NCI-H2081 (cell line): ENCODE data around the gene ATP11A.
A peak's percentile ranks its signal among the peaks of the same experiment; 100 is the strongest.

Experiments used
- DNase-seq, 2 experiments: peaks; one replicate each; lab custom pipeline; 2025; lab: John Stamatoyannopoulos, UW

Gene ATP11A

GRCh38 chr13:112689303-112690245 lies at the start of gene ATP11A:
Gene ATP11A (plus strand): TSS chr13:112690038. CDS start chr13:112690417, 379 bp downstream.
- DNase-seq, result peak; percentile 91 to 93

GRCh38 chr13:112641456-112642089 lies 48.3 kb upstream of the ATP11A start:
- no peak for DNase-seq

GRCh38 chr13:112642090-112642460 lies 47.8 kb upstream of the ATP11A start:
- DNase-seq, result no peak

- peak in 1 of 2 experiments; percentile 47 for DNase-seq
These were observed 45.9 kb upstream of the ATP11A start for GRCh38 chr13:112643759-112644459.

GRCh38 chr13:112645327-112645914 lies 44.4 kb upstream of the ATP11A start:
- DNase-seq, result no peak

GRCh38 chr13:112647256-112647655 lies 42.6 kb upstream of the ATP11A start:
- DNase-seq, result no peak

- no peak for DNase-seq
These were observed 41.7 kb upstream of the ATP11A start for GRCh38 chr13:112648101-112648500.

- no peak for DNase-seq
These were observed 40.7 kb upstream of the ATP11A start for GRCh38 chr13:112648966-112649690.

GRCh38 chr13:112651311-112651710 lies 38.5 kb upstream of the ATP11A start:
- no peak for DNase-seq

- DNase-seq, result no peak
These were observed 37.9 kb upstream of the ATP11A start for GRCh38 chr13:112651750-112652511.

GRCh38 chr13:112652512-112653070 lies 37.2 kb upstream of the ATP11A start:
- no peak for DNase-seq

GRCh38 chr13:112653071-112653470 lies 36.8 kb upstream of the ATP11A start:
- DNase-seq, result no peak

- DNase-seq, result no peak
These were observed 33.9 kb upstream of the ATP11A start for GRCh38 chr13:112655913-112656312.

GRCh38 chr13:112657850-112658445 lies 31.9 kb upstream of the ATP11A start:
- DNase-seq, result no peak

GRCh38 chr13:112658808-112659207 lies 31.0 kb upstream of the ATP11A start:
- DNase-seq, result no peak

- no peak for DNase-seq
These were observed 28.5 kb upstream of the ATP11A start for GRCh38 chr13:112661291-112661690.

GRCh38 chr13:112664501-112665203 lies 25.2 kb upstream of the ATP11A start:
- no peak for DNase-seq

- DNase-seq, result no peak
These were observed 20.9 kb upstream of the ATP11A start for GRCh38 chr13:112668924-112669323.

GRCh38 chr13:112669881-112670499 lies 19.8 kb upstream of the ATP11A start:
- DNase-seq, result no peak
